ENCODE measurements around the gene ABCC8. TPM values are rescaled to one million over a fixed set of nuclear protein-coding genes. Genes with fewer than 3 reads are reported as not detected.

Gene ABCC8
- total and polyA plus RNA-seq, 2 experiments from 2014 or later: 2.0 to 3.4 TPM

GRCh38 chr11:17376493-17376892 lies 100.2 kb downstream of the ABCC8 start:
- H4K20me1 ChIP-seq (replicated peaks; ENCODE audit: insufficient read depth): no peaks in the 10 kb centered on the region
- H3K4me2 ChIP-seq: no peak overlapping the region
- peaks cover 9% of the 10 kb centered on the region for H3K27me3 Mint-ChIP-seq (ENCODE audit: insufficient read depth, low read depth, poor library complexity)
- H3K4me3 ChIP-seq: no peak overlapping the region
- no peaks in the 10 kb centered on the region for H3K9me2 ChIP-seq (ENCODE audit: insufficient read depth)
- no peaks in the 10 kb centered on the region for H3K79me2 ChIP-seq (replicated peaks; ENCODE audit: insufficient read depth)
- H3K9me3 Mint-ChIP-seq: peaks cover 60% of the 10 kb centered on the region
- no peaks in the 10 kb centered on the region for H3F3A ChIP-seq (replicated peaks; ENCODE audit: low read depth)
- ATAC-seq: no peak
- no peaks in the 10 kb centered on the region for H3K4me1 ChIP-seq (ENCODE audit: insufficient read depth)
- no peak overlapping the region for H3K27ac ChIP-seq (ENCODE audit: low read depth)
- no peak overlapping the region for H3K27ac Mint-ChIP-seq
- H3K4me1 Mint-ChIP-seq: no peaks in the 10 kb centered on the region
- H3K36me3 ChIP-seq (ENCODE audit: insufficient read depth): peaks cover 5% of the 10 kb centered on the region; the same call in 1 of the 2 replicates
- TF ChIP-seq ZNF114 (CRISPR knock-in tag; IDR thresholded peaks at IDR 0.05) (no peak), ZNF462 (CRISPR knock-in tag; IDR thresholded peaks at IDR 0.05) (no peak), JUNB (IDR thresholded peaks at IDR 0.05; ENCODE audit: unreplicated experiment) (no peak)
- TF ChIP-seq, protein P1, sequence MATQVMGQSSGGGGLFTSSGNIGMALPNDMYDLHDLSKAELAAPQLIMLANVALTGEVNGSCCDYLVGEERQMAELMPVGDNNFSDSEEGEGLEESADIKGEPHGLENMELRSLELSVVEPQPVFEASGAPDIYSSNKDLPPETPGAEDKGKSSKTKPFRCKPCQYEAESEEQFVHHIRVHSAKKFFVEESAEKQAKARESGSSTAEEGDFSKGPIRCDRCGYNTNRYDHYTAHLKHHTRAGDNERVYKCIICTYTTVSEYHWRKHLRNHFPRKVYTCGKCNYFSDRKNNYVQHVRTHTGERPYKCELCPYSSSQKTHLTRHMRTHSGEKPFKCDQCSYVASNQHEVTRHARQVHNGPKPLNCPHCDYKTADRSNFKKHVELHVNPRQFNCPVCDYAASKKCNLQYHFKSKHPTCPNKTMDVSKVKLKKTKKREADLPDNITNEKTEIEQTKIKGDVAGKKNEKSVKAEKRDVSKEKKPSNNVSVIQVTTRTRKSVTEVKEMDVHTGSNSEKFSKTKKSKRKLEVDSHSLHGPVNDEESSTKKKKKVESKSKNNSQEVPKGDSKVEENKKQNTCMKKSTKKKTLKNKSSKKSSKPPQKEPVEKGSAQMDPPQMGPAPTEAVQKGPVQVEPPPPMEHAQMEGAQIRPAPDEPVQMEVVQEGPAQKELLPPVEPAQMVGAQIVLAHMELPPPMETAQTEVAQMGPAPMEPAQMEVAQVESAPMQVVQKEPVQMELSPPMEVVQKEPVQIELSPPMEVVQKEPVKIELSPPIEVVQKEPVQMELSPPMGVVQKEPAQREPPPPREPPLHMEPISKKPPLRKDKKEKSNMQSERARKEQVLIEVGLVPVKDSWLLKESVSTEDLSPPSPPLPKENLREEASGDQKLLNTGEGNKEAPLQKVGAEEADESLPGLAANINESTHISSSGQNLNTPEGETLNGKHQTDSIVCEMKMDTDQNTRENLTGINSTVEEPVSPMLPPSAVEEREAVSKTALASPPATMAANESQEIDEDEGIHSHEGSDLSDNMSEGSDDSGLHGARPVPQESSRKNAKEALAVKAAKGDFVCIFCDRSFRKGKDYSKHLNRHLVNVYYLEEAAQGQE (IDR thresholded peaks at IDR 0.05; ENCODE audit: unreplicated experiment): no peak
- H3K27me3 ChIP-seq (ENCODE audit: insufficient read depth): no peaks in the 10 kb centered on the region
- H3K4me3 Mint-ChIP-seq: no peak overlapping the region
- H3K36me3 Mint-ChIP-seq (ENCODE audit: low read depth): peaks cover 41% of the 10 kb centered on the region
- no peak for DNase-seq (ENCODE audit: low spot score)
- no peak overlapping the region for H2AFZ ChIP-seq
